Activated CD4-positive, alpha-beta T cell treated with anti-CD3 and anti-CD28 coated beads, Interleukin-2, amount 10 ng/mL, durations not matched to agents 24 days and 14 days (primary cell): Measurements from ENCODE around the gene XPNPEP1. TPM values are rescaled to one million over a fixed set of nuclear protein-coding genes. Genes with fewer than 3 reads are reported as not detected.

Experiments used
- DNase-seq: peaks from one replicate; pipeline ENCODE4 v3.0.0; 2022
- H3K27ac Mint-ChIP-seq: one replicate; pipeline ENCODE4 v1.8.0; 2022; ENCODE audit warnings: mild to moderate bottlenecking, mixed read lengths
- H3K27me3 Mint-ChIP-seq: one replicate; pipeline ENCODE4 v1.8.0; 2022; ENCODE audit warnings: mixed read lengths
- H3K36me3 Mint-ChIP-seq: one replicate; pipeline ENCODE4 v1.8.0; 2022; ENCODE audit warnings: low read depth, mild to moderate bottlenecking, mixed read lengths
- H3K4me1 Mint-ChIP-seq: one replicate; pipeline ENCODE4 v1.8.0; 2021; ENCODE audit warnings: mixed read lengths
- H3K4me3 Mint-ChIP-seq: one replicate; pipeline ENCODE4 v1.8.0; 2022; ENCODE audit warnings: mild to moderate bottlenecking, moderate library complexity, mixed read lengths
- H3K9me3 Mint-ChIP-seq: one replicate; pipeline ENCODE4 v1.8.0; 2021; ENCODE audit warnings: mixed read lengths
- intact Hi-C: fragments of 100-400 bp; cut with micrococcal nuclease; formaldehyde crosslinking; loops from one replicate; pipeline ENCODE4 v1.15.1; 2023
- total RNA-seq: library from RNA; stranded (reverse); gene quantifications from 2 replicates; pipeline ENCODE4 v1.2.3, GENCODE V29; 2022

The XPNPEP1 gene
- total RNA-seq, 1 donor from 2014 or later = 105 TPM

DNA sequence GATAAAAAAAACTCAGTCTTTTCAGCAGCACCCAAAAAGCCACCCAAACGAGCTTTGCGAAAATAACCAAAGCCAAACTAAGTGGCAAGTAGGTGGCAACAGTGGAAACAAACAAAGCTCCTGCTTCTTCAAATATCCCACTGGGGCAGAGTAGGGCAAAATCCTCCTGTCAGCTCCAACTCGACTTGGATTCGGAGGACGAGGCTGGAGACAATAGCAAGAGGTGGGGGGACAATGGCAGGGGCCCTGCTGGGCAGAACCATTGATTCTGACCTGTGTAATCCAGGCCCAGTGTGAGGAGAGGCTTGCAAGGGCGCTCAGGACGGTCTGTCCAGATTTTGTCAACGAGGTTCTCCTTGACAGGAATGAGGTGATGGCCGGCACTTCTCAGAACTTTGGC, 35.5 kb downstream of the XPNPEP1 start:
- peak overlapping the region; percentile 8 for H3K27ac Mint-ChIP-seq
- H3K36me3 Mint-ChIP-seq = peaks cover 72% of the 10 kb centered on the region
- H3K27me3 Mint-ChIP-seq = no peaks in the 10 kb centered on the region
- DNase-seq = no peak
- H3K9me3 Mint-ChIP-seq = no peaks in the 10 kb centered on the region
- no peak overlapping the region for H3K4me3 Mint-ChIP-seq
- intact Hi-C loops = no loop called here
- H3K4me1 Mint-ChIP-seq = peaks cover 42% of the 10 kb centered on the region

DNA sequence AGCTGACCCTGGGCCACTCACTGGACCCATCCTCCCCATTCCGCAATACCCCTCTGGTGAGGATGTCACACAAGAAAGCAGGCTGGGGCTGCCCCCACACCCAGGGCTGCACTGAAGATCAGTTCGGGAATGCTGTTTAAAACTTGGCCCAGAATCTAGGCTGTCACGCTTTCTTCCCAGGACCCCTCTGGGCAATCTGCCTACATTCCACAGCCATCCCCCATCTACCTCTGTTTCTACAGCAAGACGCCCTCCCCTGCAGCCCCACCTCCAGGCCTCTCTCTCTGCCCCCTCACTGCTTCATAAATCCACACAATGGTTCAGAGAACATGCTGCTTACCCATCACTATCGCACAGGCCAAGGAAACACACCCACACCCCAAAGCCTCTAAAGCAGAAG, 36.1 kb downstream of the XPNPEP1 start:
- Mint-ChIP-seq H3K27ac (peak overlapping the region; percentile 54), H3K9me3 (no peaks in the 10 kb centered on the region)
- intact Hi-C loops = no loop called here

DNA sequence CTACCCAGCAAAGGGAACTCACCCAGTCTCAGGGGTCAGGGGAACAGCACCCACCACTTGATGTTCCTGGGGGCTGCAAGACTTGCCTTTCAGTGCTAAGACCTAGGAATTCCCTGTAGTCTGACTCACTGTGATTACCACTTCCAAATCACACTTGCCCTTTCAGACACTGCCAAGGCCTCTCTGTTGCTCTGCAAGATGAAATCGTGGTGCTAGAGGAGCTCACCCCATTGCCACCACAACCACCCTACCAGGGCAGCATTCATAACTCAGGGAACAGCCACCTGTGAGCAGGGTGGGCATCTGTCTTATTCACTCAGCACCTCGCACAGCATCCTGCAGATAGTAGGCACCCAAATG, 36.5 kb downstream of the XPNPEP1 start:
- peaks cover 34% of the 10 kb centered on the region for H3K4me1 Mint-ChIP-seq
- H3K27ac Mint-ChIP-seq = peak overlapping the region; percentile 54

More for the DNA sequence above, 36.1 kb downstream of the XPNPEP1 start:
- H3K4me1 Mint-ChIP-seq = peaks cover 39% of the 10 kb centered on the region
- DNase-seq = no peak
- no peaks in the 10 kb centered on the region for H3K27me3 Mint-ChIP-seq
- peaks cover 74% of the 10 kb centered on the region for H3K36me3 Mint-ChIP-seq
- H3K4me3 Mint-ChIP-seq = no peak overlapping the region

DNA sequence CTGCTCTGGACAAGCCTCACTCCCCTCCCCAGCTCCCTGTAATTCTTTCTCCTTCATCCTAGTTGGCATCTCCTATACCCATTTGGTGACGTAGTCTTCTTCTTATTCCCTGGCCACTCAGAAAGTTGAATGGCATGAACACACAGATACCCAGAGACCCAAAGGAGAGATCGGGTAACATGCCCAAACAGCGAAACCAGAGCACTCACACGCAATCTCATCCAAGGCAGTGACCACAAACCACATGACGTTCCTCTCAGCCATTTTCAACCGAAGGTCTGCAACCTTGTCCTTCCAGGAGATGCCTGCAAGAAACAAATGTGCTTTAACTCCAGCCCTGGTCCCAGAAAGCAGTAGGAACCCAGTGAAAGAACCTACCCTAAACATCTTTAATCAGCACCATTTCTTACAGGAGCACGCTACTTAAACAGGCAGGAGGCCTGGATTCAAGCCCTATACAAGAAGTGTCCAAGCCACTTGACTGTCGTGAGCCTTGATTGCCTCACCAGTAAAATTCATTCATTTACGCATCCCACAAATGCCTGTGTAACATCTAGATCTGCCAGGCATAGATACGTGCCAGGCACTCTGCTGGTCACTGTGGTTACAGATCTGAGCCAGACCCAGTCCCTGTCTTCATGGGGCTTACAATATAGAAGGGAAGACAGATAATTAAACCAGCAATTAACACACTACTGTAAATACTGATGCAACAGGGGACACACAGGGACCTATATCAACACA, 37.1 kb downstream of the XPNPEP1 start:
- Mint-ChIP-seq H3K4me1 (peaks cover 28% of the 10 kb centered on the region), H3K27me3 (no peaks in the 10 kb centered on the region), H3K9me3 (no peaks in the 10 kb centered on the region), H3K27ac (no peak overlapping the region), H3K4me3 (no peak overlapping the region), H3K36me3 (peaks cover 66% of the 10 kb centered on the region)
- DNase-seq = no peak
- intact Hi-C loops = no loop called here

More for the DNA sequence above, 36.5 kb downstream of the XPNPEP1 start:
- Mint-ChIP-seq H3K9me3 (no peaks in the 10 kb centered on the region), H3K27me3 (no peaks in the 10 kb centered on the region), H3K4me3 (no peak overlapping the region), H3K36me3 (peaks cover 72% of the 10 kb centered on the region)
- intact Hi-C loops = no loop called here
- no peak for DNase-seq

DNA sequence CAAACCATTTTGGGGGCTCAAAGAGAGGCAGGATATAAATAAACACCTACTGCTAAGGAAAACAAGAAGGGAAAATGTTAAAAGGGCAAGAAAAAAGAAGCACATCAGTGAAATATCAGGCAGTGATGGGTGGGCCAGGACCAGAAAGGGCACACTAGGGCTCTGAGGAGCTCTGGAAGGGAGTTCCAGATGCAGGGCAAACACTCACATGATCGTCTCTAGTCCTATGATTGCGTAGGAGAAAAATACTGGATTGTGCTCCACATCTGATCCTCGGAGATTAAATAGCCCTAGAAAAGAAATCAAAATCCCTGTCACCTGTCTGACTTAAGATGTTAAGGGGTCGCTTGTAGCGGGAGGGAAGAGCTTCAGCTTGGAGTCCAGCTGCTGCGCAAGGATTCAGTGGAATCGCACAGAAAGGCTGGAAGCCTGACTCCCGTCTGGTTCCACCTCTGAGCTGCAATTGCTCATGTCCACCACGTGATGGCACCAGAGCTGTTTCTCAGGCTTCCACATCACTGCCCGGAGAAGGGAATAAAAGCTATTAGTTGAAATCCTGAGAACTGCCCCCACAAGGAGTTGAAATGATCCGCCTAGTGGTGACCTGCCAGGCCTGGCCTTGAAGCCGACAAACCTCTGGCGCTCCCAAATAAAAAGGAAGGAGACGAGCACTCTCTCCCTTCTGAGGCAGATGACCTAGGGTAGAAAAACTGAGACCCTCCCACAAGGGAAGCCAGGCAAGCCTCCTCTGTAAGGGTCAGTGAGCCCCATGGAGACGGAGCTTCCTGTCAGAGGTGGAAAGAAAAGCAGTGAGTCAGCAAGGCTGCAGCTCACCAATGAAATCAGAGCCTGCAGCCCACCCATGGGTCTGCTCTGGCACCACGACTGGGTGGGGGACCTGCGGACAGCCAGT, 39.2 kb downstream of the XPNPEP1 start:
- H3K9me3 Mint-ChIP-seq = no peaks in the 10 kb centered on the region
- H3K4me1 Mint-ChIP-seq = peaks cover 13% of the 10 kb centered on the region
- intact Hi-C loops = loop anchor here (1.0 to 5.0 kb wide), 4 partner anchors 38 to 254 kb away; partner anchors contain the start of gene XPNPEP1
- peaks cover 59% of the 10 kb centered on the region for H3K36me3 Mint-ChIP-seq
- H3K27me3 Mint-ChIP-seq = no peaks in the 10 kb centered on the region
- H3K4me3 Mint-ChIP-seq = no peak overlapping the region
- DNase-seq = peak; percentile 87
- H3K27ac Mint-ChIP-seq = no peak overlapping the region

DNA sequence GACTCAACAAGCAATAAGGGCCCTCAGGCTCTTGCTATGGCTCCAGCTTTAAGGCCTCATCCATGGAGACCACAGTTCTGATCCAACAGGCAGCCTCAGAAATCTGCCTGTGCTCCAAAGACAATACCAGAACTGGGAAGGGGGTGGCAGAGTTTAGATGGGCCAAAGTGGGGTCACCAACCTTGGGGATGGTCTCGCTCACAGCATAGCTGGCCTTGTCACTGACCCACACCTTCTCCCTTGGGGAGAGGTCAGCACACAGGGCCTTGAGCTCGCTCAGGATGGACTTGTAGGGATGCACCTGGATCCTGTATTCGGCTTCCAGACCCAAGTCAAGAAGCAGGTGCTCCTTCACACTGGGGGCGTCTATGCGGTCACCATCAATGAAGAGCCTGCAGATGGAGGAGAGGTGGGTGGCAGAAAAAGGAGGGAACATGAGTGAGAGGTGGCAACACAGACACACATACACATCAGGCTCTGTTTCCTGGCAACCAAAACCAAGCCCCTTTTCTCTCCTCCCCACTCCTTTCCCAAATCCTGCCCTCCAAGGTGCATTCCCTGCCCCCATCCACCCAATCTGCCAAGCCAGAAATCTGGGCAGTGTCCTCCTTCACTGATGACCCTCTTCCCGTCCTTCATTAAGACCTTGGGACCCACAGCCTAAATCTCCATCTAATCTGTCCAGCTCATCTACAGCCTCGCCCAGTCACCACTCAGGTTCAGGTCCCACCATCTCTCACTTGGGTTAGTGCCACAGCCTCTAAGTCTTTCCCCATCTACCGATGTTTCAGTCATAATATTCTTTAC, 40.9 kb downstream of the XPNPEP1 start:
- H3K27ac Mint-ChIP-seq = no peak overlapping the region
- no peak for DNase-seq
- no peaks in the 10 kb centered on the region for H3K9me3 Mint-ChIP-seq
- H3K27me3 Mint-ChIP-seq = no peaks in the 10 kb centered on the region
- peaks cover 59% of the 10 kb centered on the region for H3K36me3 Mint-ChIP-seq
- peaks cover 13% of the 10 kb centered on the region for H3K4me1 Mint-ChIP-seq
- no peak overlapping the region for H3K4me3 Mint-ChIP-seq
- intact Hi-C loops = loop anchor here (5.0 kb wide), 3 partner anchors 40 to 95 kb away; partner anchors contain the start of gene XPNPEP1

DNA sequence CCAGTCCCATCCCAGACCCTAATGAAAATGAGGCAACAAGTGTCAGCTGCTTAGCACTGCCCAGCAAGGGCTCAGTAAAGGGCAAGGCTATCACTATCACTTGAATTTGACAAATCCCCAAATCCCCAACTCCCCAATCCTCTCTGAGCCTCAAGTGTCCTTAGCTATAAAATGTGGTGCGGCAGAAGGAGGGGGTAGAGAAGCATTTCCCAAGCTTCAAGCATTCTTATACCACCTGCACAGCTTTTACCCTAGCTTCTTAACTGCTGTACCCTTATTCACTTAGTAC, 41.6 kb downstream of the XPNPEP1 start:
- Mint-ChIP-seq H3K4me3 (no peak overlapping the region), H3K4me1 (peaks cover 8% of the 10 kb centered on the region), H3K27me3 (no peaks in the 10 kb centered on the region), H3K27ac (no peak overlapping the region), H3K36me3 (peaks cover 58% of the 10 kb centered on the region), H3K9me3 (no peaks in the 10 kb centered on the region)
- intact Hi-C loops = loop anchor here (5.0 kb wide), 3 partner anchors 41 to 96 kb away; partner anchors contain the start of gene XPNPEP1
- no peak for DNase-seq

DNA sequence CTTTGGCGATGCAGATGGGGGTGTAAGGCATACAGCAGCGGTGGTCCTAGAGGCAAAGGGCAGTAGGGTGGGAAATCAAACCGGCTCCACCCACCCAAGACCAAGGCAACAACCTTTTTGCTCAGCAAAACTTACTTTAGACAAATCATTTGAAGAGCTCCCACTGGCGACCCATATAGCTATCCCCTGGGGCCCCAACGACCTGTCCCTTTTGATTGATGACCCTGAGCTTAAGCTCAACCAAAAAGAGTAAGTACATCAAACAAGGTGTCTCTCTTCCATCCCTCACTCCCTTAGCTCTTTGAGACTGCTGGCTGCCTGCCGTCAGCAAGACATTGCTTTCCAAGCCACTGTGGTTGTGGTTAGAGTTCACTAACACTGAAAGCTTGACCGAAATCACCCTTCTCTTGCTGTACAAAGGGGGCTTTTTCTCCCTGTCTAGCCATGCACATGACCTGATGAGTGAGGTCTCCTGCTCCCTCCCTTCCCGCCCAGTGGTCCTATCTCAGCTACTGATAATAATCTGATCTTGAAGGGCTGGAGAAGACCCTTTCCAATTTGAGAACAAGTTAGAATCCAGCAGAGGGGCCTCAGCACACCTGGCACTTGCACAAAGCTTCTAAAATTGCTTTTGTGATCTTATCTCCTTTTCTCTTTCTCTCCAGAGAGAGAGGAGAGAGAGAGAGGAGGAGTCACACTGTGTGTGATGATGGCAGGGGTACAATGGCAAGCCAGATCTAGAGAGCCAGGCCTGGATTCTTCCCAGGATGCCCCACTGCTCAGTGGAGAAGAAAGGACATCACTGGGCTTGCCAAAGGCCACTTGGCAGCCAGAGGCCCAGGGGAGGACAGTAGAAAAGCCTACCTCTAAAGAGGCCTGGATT, 42.2 kb downstream of the XPNPEP1 start:
- DNase-seq = no peak
- no peaks in the 10 kb centered on the region for H3K27me3 Mint-ChIP-seq
- H3K36me3 Mint-ChIP-seq = peaks cover 58% of the 10 kb centered on the region
- H3K27ac Mint-ChIP-seq = no peak overlapping the region
- intact Hi-C loops = loop anchor here (5.0 kb wide), 3 partner anchors 41 to 96 kb away; partner anchors contain the start of gene XPNPEP1
- no peaks in the 10 kb centered on the region for H3K9me3 Mint-ChIP-seq
- H3K4me3 Mint-ChIP-seq = no peak overlapping the region
- H3K4me1 Mint-ChIP-seq = peaks cover 4% of the 10 kb centered on the region

DNA sequence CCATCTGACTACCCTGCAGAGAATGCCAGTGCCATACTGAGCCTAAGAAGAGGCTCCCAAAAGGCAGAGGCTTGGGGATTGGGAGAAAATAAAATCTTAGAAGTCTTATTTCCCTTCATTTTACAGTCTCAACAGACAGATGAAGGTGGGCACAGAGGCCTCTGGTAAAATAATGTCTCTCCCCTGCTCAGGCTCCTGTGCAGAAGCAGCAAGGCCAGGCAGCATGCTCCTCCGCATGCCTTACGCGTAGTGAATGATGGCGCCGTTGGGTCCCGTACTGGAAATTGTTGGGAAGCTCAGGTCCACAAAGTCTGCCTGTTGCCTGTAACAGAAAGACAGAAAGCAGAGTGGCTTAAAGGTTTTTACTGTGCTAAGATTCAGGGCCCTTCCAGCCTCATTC, 45.8 kb downstream of the XPNPEP1 start:
- Mint-ChIP-seq H3K27ac (no peak overlapping the region), H3K4me3 (no peak overlapping the region), H3K4me1 (no peaks in the 10 kb centered on the region), H3K9me3 (no peaks in the 10 kb centered on the region), H3K36me3 (peaks cover 54% of the 10 kb centered on the region), H3K27me3 (no peaks in the 10 kb centered on the region)
- intact Hi-C loops = no loop called here
- no peak for DNase-seq

DNA sequence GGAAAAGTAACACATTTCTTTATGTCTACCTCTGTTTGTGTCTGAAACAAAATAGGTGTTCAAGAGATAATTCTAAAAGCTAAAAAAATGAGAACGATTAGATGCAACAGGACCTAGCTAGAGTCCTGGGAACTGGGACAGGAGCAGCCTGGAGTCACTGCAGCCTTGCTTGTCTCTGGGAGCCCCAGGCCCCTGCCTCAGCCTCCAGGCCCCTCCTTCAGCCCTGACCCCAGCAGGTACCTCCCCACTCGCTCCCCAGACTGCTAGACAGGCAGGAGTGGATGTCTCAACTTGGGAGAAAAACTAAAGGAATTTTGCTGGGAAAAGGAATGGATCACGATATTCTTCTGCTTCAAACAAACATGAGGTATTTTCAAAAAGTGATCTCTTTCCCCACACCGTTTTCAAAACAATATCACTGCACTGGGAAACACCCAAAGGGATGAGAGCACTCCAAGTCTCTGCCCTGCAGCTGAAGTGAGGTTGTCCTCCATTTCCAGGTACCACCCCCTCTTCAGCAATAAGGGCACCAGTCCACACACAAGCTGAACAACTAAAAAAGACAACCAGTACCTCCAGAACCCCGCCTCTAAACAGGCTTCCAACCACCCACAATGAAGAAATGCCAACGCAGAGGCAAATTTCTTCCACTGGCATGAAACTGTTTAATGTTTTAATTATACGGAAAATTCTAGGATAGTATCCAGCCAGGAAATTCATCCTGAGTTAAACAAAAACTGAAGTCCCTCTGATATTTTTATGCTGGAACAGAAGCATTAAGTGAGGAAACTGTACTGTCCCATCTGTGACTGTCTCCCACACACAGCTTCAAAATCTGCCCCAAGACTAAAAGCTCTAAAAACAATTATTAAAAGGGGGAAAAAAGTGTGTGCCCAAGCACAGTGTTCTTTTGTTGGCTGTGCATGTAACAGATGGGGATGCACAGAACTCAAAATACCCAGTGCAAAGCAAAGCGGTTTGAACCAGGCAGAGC, 47.2 kb downstream of the XPNPEP1 start:
- Mint-ChIP-seq H3K27ac (no peak overlapping the region), H3K9me3 (no peaks in the 10 kb centered on the region), H3K4me3 (no peak overlapping the region), H3K27me3 (no peaks in the 10 kb centered on the region), H3K36me3 (peaks cover 61% of the 10 kb centered on the region), H3K4me1 (no peaks in the 10 kb centered on the region)
- no peak for DNase-seq
- intact Hi-C loops = no loop called here

DNA sequence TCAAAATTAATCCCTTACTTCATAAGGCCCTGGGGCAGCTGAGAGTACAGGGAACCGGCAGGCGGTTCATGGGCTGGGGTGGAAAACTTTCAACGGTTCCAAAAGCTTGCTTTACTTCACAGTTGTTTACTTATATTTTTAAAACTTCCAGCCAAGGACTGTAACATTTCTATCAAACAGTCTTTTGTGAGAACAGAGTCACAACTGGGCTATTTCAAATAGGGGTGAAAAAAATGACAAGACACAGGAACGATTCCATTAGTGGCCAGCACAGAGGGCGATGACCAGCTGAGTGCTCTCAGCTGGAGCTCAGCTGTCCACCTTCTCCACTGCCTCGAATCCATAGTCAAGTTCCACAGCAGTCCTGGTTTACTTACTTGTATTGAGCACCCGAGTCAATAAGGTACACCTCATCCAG, 48.2 kb downstream of the XPNPEP1 start:
- no peak overlapping the region for H3K4me3 Mint-ChIP-seq
- H3K27ac Mint-ChIP-seq = no peak overlapping the region
- no peaks in the 10 kb centered on the region for H3K27me3 Mint-ChIP-seq
- intact Hi-C loops = no loop called here
- peaks cover 62% of the 10 kb centered on the region for H3K36me3 Mint-ChIP-seq
- no peaks in the 10 kb centered on the region for H3K9me3 Mint-ChIP-seq
- H3K4me1 Mint-ChIP-seq = no peaks in the 10 kb centered on the region
- DNase-seq = no peak

DNA sequence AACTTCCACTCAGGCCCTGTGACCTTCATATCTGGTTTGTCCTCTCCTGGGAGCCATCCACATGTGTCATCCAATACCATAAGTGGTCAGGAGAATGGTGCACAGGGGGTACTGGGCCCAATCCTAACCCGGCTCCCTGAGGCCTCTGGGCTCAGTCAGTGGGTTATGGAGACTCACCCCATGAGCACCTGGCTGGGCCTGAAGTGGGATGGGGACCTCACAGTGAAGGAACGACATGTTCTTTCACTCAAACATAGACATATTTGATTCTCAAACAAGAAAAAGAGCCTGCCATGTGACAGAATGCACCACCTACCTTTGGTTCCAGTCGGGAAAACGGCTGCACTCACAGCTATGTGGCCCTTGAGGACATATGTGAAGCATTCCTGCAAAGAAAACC, 51.8 kb downstream of the XPNPEP1 start:
- H3K27ac Mint-ChIP-seq = no peak overlapping the region

More for the DNA sequence above, 51.8 kb downstream of the XPNPEP1 start:
- intact Hi-C loops = no loop called here
- H3K27me3 Mint-ChIP-seq = no peaks in the 10 kb centered on the region
- peaks cover 66% of the 10 kb centered on the region for H3K36me3 Mint-ChIP-seq
- no peak overlapping the region for H3K4me3 Mint-ChIP-seq
- no peaks in the 10 kb centered on the region for H3K4me1 Mint-ChIP-seq
- no peak for DNase-seq
- H3K9me3 Mint-ChIP-seq = no peaks in the 10 kb centered on the region
